Middle frontal gyrus (tissue), 1 donor: ENCODE data around the gene CATSPERD.

Experiments
- DNase-seq: peaks from one replicate; pipeline ENCODE4 v3.0.0-alpha.2; 2015; ENCODE audit warnings: low spot score; ENCODE audit errors: extremely low spot score

The CATSPERD gene

DNA sequence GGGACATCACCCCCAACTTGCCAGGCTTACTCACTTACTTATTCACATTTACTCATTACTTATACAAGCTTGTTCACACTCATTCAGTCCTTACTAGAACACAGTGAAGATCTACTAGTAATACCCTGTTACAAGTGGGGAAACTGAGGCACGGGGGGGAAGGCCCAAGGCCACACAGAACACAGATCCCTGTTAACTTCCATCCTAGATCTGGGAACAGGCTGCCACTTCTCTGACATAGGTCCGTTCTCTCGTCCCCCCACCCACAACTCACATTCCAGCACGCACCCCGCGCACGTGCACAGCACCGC, 83.0 kb downstream of the CATSPERD start:
- no peak for DNase-seq

DNA sequence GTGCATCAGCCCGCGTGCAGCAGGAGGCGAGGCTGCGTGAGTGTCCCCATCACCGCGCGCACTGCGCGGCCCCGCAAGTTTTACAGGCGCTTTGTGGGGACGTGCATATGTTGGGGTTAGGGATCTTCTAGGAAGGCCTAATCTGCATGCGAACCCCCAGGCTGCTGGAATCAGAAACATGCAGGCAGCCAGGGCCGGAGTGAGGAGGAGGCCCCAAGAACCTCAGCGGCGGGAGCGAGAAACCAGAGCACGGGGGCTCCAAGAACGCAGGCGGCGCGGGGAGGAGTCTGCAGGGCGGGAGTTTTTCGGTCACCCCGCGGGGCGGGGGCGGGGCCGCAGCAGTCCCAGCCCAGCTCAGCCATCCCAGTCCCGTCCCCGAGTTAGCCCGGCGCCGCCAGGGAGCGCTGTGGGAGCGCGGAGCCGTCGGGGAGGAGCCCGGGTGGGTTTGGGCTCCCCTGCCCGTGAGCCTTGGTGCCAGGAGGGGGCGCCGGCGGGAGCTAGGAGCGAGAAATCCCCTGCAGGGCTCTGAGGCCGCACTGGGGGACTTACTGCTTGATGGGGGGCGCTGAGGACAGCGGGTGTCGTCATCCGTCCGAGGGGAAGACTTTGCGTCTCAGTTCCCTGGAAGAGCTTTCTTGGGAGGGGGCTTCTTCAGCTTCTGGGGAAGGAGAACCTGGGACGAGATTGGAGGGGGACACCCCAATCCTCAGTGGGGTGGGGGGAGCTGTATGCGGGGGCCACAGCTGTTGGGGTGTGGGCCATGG, 83.5 kb downstream of the CATSPERD start:
- DNase-seq: no peak

DNA sequence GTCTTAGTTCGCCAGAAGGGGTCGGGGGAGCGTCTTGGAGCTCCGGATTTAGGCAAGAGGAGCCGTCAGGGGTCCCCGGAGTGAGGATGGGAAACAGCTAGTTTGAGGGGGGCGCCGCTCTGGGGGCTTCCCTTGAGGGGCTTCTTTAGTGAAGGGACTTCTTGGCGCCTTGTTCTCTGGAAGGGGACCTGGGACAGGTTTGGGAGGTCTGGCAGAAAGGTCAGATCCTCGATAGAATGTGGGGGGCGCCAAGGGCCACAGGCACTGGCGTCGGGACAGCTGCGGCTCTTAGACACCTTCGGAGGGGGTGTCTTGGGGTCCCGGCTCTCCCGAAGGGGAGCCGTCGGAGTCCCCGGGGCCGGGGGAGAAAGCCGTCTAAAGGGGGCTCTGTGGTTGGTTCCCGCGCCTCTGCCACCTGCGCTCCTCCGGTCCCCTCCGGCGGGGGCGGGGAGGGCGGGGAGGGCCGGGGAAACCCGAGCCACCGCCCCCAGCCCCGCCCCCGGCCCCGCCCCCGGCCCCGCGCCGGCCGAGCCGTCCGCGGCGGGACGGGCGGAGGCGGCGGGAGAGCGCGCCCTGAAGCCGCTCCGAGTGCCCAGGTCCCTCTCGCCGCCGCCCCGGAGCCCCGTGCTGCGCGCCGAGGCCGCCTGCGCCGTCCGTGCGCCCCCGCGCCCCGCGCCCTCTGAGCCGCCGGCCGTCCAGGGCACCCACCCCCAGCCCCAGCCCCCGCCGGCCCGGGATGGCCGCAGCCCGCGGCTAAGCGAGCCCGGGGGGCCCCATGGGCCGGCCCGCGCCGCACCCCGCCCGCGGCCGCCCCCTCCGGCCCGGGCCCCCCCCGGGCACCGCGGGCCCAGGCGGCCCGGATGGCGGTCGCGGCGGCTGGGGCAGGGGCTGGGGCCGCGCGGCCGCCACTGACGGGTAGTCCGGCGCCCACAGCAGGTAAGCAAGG, 84.4 kb downstream of the CATSPERD start, which contains the start of gene NRTN:
Gene NRTN, plus strand, starts transcription at position 552 of the 946 bp plus-strand sequence. CDS start 19,099 bp downstream, outside the sequence.
- no peak for DNase-seq

DNA sequence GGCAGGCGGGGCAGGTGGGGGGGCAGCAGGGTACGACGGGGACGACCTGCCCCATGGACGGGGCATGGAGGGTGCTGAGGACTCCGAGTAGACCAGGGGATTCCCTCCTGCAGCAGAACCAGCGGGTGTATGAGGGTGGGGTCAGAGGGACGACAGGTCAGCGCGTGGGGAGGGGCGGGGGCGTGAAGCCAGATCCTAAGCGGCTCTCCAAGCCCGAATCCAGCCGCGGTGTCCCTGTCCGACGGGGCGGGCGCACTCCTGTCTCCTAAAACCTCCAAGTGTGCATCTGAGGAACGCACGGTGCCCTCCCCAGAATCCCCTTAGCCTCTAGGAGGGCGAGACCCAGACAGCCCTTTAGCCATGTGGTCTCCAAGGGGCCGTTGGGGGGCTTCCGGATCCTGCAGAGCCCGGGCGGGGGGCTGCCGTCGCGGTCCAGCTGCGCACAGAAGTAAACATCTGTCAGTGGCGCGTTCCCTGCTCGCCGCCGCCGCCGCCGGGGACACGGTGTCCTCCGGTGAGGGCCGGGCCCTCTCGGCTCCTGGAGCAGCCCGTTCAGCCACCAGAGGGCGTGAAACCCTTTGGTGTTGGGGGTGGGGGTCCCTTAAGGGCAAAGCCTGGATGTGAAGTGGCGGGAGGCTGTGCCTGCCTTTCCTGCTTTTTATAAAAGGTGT, 85.2 kb downstream of the CATSPERD start:
- no peak for DNase-seq

DNA sequence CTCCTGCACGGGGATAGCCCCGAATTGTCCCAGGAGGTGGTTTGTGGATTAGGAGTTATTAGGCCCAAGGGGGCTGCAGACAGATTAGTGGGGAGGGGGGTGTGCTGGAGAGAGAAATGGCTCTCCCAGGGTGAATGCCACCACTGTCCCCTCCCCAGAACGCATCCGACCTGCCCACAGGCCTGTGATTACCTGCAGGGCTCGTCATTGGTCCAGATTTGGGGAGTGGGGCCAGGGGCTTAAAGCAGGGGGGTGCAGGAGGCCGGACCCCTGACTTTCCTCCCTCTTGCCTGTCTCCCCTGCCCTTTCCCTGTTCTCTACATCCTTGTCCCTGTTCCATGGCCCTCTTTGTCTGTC, 85.7 kb downstream of the CATSPERD start:
- DNase-seq: no peak

DNA sequence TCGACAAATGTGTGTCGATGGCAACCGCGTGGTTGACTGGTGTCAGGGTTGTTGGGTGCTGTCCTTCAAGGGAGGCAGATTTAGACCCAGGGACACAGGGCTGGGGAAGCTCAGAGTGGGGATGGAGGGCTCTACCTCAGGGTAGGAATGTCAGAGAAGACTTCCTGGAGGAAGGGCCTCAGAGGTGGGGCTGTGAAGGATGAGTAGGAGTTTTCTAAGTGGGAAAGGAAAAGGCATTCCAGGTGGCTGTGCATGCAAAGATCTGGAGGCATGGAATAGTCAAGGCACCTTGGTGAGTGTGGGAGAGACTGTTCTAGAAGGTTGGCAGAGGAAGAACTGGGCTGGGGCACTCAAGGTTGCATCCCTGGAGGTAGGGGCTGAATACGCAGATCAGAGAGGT, 86.5 kb downstream of the CATSPERD start:
- no peak for DNase-seq

DNA sequence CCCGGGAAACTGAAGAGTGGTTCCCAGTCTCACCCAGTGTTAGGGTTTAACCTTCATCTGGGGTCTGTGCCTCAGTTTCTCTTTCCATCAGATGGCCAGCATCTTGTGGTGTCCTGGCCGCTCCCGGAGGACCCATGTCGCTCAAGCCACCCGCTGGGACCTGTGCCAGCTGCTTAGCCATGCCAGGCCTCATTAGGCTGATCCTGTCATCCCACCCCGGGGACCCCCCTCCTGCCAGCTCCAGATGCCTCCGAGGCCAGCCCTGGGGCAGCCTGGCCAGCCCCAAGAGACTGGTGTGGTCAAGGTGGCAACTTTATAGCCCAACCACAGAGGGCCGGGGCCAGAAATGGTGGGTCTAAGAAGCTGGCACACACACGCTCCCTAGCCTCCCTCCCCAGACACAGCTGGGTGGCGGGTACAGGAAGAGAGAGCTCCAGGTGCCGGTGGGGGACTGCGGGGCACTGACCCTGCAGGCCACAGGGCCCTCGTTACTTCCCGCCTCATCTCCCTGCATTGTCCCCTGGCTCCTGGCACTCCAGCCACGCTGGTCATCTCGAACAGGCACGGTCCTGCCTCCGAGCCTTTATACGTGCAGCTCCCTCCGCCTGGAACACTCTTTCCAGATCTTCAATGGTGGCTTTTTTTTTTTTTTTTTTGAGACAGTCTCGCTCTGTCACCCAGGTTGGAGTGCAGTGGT, 87.8 kb downstream of the CATSPERD start:
- no peak for DNase-seq

DNA sequence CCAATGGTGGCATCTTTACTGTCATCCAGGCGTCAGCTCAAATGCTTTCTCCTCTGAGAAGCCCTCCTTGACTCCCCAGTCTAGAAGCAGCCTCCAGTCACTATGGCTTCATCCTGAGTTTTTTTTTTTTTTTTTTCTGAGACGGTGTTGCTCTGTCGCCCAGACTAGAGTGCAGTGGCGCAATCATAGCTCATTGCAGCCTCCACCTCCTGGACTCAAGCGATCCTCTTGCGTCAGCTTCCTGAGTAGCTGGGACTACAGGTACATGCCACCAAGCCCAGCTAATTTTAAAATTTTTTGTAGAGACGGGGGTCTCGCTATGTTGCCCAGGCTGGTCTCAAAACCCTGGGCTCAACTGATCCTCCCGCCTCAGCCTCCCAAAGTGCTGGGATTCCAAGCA, 88.6 kb downstream of the CATSPERD start:
- no peak for DNase-seq

DNA sequence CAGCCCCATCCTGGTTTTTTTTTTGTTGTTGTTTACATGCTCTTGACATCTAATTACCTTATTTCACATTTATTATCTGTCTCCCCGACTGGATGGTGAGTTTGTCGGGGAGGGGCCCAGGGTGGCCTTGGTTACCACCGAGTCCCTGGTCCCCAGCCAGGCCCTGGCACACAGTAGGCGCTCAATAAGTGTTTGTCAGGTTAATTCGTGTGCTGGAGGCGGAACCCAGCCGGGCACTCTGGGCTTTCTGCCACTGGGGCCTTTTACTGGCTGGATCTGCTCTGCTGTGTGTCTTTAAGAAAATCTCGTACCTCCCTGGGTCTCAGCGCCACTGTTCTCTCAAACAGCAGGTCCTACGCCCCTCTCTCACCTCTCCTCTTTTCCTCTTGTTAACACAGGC, 89.0 kb downstream of the CATSPERD start:
- no peak for DNase-seq

DNA sequence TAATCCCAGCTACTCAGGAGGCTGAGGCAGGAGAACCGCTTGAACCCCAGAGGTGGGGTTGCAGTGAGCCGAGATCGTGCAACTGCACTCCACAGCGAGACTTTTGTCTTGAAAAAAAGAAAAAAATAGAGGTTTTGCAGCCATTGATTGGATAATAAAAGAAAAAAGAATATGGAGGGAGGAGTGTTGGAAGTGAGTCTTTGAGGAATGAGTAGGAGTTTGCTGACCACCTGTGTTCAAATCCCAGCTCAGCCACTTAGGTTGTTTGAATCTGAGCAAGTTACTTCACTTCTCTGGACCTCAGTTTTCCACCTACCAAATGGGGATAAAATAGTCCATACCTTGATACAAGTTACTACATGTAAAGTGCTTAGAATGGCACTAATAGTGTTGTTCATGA, 90.7 kb downstream of the CATSPERD start:
- no peak for DNase-seq

DNA sequence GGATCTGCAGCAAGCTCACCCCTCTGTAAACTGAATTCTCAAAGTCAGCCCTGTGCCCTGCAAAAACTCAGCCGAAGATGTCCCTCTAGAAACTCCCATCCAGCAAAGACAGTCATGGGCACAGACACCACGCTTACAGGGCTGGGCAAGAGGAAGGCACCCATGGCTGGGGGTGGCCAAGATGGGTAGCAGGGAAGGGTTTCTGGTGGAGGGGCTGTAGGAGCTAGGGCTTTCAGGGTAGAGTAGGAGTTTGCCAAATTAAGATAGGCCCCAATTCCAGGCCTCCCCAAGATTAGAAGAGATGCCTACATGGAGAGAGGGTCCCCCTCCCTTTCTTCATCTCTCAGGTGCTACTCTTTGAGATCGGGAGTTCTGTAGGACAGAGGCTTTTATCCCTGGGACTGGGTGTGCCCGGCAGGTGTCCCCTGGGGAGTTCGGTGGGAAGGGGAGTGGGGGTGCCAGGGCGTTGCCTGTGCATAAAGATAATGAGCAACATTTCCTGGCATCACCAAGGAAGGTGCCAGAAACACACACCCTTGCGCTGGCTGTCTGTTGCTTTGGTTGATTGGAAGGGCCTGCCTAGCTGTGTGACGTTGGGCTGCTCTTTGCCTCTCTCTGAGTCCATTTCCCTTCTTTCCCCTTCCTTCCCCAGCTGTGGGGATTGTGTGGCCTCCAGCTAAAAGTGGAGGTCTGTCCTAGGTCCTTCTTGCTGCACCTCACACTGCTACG, 93.8 kb downstream of the CATSPERD start:
- DNase-seq: no peak

DNA sequence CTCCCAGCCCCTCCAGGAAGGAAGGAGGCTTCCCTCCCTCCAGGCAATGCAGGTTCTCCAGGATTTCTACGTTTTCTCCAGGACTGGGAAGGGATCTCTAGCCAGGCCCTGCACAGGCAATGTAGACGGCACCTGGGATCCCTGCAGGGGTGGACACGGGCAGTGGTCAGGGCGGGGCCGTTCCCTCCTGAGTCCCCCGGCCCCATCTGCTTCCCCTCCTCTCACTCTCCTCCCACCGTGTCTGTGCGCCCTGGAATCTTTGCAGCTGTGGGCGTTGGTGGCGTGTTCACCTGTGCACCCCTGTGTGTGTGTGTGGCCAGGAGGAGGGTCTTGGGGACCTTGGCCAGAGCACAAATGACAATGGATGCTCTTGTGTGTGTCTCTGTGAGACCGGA, 94.4 kb downstream of the CATSPERD start:
- DNase-seq: no peak

DNA sequence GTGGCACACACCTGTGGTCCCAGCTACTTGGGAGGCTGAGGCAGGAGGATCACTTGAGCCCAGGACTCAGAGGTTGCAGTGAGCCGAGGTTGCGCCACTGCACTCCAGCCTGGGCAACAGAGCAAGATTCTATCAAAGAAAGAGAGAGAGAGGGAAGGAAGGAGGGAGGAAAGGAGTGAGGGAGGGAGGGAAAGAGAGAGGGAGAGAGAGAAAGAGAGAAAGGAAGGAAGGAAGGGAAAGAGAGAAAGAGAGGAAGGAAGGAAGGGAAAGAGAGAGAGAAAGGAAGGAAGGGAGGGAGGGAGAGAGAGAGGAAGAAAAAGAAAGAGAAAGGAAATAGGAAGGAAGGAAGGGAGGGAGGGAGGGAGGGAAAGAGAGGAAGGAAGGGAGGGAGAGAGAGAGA, 96.8 kb downstream of the CATSPERD start:
- no peak for DNase-seq

DNA sequence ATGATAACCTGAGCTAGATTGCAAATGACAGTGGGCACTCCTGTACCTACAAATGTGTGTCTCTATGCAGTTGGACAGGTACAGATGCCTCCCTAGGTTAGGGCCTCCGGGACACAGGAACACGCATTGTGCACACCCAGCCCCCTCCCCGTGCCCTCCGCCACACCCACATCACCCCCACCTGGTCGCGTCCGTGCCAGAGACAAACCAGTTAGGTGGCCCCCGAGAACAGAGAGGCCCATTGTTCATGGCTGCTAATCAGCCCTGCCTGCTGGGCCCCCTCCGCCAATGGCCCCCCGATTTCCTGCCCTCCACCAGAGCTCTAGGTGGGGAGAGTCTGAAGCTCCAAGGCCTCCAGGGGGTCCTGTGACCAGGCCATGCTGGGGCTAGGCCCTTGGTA, 98.2 kb downstream of the CATSPERD start:
- no peak for DNase-seq

DNA sequence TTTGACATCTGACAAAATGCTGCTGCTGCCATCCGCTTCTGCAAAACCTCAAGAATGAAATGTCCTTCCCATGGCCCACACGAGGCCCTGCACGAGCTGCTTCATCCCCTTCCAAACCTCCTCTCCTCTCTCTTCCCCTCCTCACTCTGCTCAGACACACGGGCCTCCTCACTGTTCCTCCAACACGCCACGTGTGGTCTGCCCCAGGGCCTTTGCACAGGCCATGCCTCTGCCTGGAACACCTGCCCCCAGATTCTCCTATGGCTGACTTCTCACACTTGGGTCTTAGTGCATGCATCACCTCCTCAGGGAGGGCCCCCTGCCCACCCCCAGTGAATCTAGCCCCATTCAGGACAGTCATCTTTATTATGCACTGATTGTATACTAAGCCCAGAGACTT, 100.3 kb downstream of the CATSPERD start:
- DNase-seq: no peak

DNA sequence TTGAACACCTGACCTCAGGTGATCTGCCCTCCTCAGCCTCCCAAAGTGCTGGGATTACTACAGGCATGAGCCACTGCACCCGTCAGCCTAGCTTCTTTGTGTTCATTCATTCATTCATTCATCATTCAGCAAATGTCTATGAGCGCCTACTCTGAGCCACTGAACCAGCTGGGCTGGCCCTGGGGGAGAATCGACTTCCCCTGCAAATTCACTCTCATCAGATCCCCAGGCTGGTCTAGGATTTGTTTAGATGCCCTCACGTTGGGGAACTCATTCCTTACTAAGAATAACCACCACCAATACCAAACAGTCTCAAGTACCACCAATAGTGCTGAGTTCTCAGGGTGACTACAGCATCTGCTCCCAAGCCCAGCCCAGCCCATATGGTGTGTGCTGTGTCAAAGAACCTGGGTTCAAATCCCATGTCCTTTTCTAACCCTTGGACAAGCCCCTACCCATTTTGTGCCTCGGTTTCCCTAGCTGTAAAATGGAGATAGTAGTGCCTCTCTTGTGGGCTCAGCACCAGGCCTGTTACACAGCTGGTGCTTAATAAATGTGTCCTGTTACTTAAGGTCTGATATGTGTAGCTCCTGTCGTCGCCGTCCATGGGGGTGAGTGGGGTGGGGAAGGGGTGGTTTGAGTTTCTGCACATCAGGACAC, 101.2 kb downstream of the CATSPERD start:
- no peak for DNase-seq

DNA sequence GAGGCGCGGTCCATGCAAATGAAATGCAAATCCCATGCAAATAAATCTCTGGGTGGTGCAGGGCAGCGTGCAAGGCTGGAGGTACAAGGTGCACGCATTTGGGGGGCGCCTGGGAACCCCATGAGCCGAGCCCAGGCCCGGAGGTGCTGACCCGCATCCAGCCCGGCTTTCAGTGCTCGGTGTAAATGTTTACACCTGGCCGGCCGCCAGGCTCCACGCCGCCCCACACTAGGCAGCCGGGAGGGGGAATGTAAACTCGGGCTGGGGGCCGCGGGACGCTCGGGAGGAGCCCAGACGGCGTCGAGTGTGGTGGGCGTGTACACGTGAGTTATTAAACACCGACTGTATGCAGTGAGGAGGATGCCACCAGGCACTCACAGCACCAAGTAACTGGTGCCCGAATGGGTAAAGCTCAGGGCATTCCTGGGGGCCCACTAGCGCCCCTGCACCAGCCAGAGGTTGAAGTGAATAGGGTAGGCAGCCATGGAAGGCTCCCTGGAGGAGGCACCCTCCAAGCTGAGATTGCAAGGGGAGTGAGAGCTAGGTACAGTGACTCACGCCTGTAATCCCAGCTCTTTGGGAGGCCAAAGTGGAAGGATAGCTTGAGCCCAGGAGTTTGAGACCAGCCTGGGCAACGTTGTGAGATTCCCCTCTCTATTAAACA, 101.9 kb downstream of the CATSPERD start:
- DNase-seq: no peak

DNA sequence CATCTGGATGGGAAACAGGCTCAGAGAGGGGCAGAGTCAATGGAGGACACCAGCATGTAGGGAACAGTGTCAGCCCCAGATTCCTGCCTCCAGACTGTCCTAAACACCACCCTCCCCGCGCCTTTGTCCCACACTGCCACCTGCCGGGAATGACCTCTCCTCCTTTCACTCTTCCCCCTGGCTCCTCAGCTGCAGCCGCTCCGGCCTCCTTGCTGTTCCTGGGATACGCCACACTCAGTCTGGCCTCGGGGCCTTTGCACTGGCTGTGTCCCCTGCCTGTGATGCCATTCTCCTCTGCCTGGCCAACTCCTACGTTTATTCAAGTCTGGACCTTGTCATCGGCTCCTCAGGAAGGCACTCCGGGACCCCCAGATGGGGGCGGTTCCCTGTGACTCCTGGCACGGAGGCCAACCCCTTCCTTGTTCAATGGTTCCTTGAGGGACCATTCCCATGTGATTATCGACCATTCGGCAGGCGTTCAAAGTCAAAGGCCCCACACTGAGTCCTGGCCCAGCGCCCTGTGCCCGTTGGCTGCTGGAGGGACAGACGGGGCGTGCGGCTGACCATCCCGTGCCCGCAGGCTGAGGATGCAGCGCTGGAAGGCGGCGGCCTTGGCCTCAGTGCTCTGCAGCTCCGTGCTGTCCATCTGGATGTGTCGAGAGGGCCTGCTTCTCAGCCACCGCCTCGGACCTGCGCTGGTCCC, 103.3 kb downstream of the CATSPERD start:
- no peak for DNase-seq

DNA sequence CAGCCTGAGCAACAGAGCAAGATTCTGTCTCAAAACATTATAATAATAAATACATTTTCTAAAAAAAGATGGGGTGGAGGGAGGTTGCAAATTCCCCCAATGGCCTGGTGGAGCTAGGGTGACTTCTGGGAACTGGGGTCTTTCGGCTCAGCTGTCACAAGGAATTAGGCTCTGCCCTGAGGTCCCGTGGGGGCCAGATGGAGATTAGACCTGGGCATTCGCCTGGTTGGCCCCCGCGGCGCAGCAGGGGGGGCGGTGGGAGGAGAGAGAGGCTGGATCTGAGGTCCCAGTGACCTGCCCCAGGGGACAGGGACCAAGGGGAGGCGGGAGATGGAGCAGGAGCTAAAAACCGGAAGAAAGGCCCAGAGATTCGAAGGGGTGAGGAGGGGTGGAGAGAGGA, 104.3 kb downstream of the CATSPERD start:
- DNase-seq: no peak
